K562 (cell line): ENCODE results near the gene KRI1. TPM values are rescaled to one million over a fixed set of nuclear protein-coding genes. Genes with fewer than 3 reads are reported as not detected.

Experiments used
- BRD4 ChIP-seq: fragments of 200-600 bp; sonication (generic); IDR thresholded peaks from 2 replicates; pipeline ENCODE4 v1.6.1; 2017; ENCODE audit warnings: inconsistent platforms
- DPF2 ChIP-seq: fragments of 450-650 bp; IDR thresholded peaks from 2 replicates; pipeline ENCODE4 v1.6.1; 2016
- FIP1L1 ChIP-seq: fragments of 200-400 bp; formaldehyde crosslinking; IDR thresholded peaks from 2 replicates; pipeline ENCODE4 v1.6.1; 2018; ENCODE audit warnings: mild to moderate bottlenecking, low read depth, low read length; ENCODE audit not compliant: poor library complexity, severe bottlenecking
- MAZ ChIP-seq, 2 experiments: fragments of 450-650 bp in 1 of 2; sonication (generic) in 1 of 2; formaldehyde crosslinking; IDR thresholded peaks in 1 of 2; conservative IDR thresholded peaks in 1 of 2; 2 replicates each; pipeline versions ENCODE4 v1.4.0 to v1.5.0; 2020; ENCODE audit warnings: mild to moderate bottlenecking in 1 of 2, missing genetic modification reagents in 1 of 2
- PBX2 ChIP-seq, 2 experiments: IDR thresholded peaks in 1 of 2; conservative IDR thresholded peaks in 1 of 2; 2 replicates each; pipeline ENCODE4 v1.6.1; 2016; ENCODE audit warnings: low read depth in 2 of 2, mild to moderate bottlenecking in 1 of 2, missing compliant biosample characterization in 1 of 2, missing genetic modification characterization in 1 of 2, moderate library complexity in 1 of 2
- PCBP1 ChIP-seq: fragments of 200-400 bp; formaldehyde crosslinking; IDR thresholded peaks from 2 replicates; pipeline ENCODE4 v1.6.1; 2018; ENCODE audit warnings: mild to moderate bottlenecking, low read depth, low read length; ENCODE audit not compliant: poor library complexity, severe bottlenecking
- SMAD3 ChIP-seq: fragments of 450-650 bp; formaldehyde crosslinking; conservative IDR thresholded peaks from 2 replicates; pipeline ENCODE4 v1.4.0; 2020; ENCODE audit warnings: mild to moderate bottlenecking
- SMARCA4 ChIP-seq: fragments of 450-650 bp; IDR thresholded peaks from 2 replicates; pipeline ENCODE4 v1.6.1; 2016
- SP1 ChIP-seq: sonication (generic); formaldehyde crosslinking; IDR thresholded peaks from 2 replicates; pipeline ENCODE4 v1.8.1; 2022; ENCODE audit warnings: mild to moderate bottlenecking, missing genetic modification reagents
- VEZF1 ChIP-seq: fragments of 200-800 bp; sonication (Bioruptor generic); IDR thresholded peaks from 2 replicates; pipeline ENCODE4 v1.6.1; 2017; ENCODE audit warnings: missing genetic modification characterization, missing compliant biosample characterization
- ZNF121 ChIP-seq: sonication (generic); formaldehyde crosslinking; conservative IDR thresholded peaks from 2 replicates; pipeline ENCODE4 v1.8.0; 2022; ENCODE audit warnings: missing genetic modification reagents
- ZNF511 ChIP-seq: sonication (generic); formaldehyde crosslinking; IDR thresholded peaks from 2 replicates; pipeline ENCODE4 v1.8.0; 2022; ENCODE audit warnings: mild to moderate bottlenecking, missing genetic modification reagents
- polyA plus RNA-seq, 8 experiments: library from polyadenylated mRNA; depleted of rRNA in 4 of 8; stranded (reverse) in 5 of 8; unstranded in 3 of 8; fragments of >200 nt; fragmentation: Nextera tagmentation in 2 of 8; fragmentation: Illumina TruSeq in 1 of 8; extraction: Ambion mirVana in 2 of 8; extraction: Trizol in 1 of 8; gene quantifications; 2 replicates each; pipeline versions ENCODE4 v1.2.1 to v1.2.3, GENCODE V29; 2011 to 2014; ENCODE audit warnings: inconsistent platforms in 1 of 8, missing spikeins in 1 of 8
- total RNA-seq, 7 experiments: library from RNA; depleted of rRNA in 6 of 7; stranded (reverse); fragments of >200 nt in 6 of 7; fragmentation: Illumina TruSeq in 2 of 7; extraction: Trizol in 2 of 7; gene quantifications; 2 replicates each; pipeline versions ENCODE4 v1.2.1 to v1.2.3, GENCODE V29; 2011 to 2021; ENCODE audit warnings: low replicate concordance in 1 of 7

Gene KRI1
- total and polyA plus RNA-seq, 9 of the 15 experiments (the other 6 are each of a cell fraction or from before 2014, with no cell fraction given) = 1.1 to 50.7 (median 24.7) TPM

GRCh38 chr19:10517760-10518443 is 47.9 kb downstream of the KRI1 start (continued):
- TF ChIP-seq PBX2 (CRISPR knock-in tag; IDR thresholded peaks at IDR 0.05; ENCODE audit: low read depth) (no peak), PBX2 (tag; conservative IDR thresholded peaks at IDR 0.05; ENCODE audit: low read depth) (peak; percentile 77), ZNF121 (peak; percentile 76; the same call in 1 of the 2 replicates), SMAD3 (CRISPR knock-in tag) (no peak), FIP1L1 (peak; percentile 6), VEZF1 (CRISPR knock-in tag) (0 out of 2 replicates have a peak, but pooled peaks have one; percentile 28), SMARCA4 (0 out of 2 replicates have a peak, but pooled peaks have one; percentile 33), SP1 (CRISPR knock-in tag) (0 out of 2 replicates have a peak, but pooled peaks have one; percentile 31), DPF2 (0 out of 2 replicates have a peak, but pooled peaks have one; percentile 47), MAZ (CRISPR knock-in tag; conservative IDR thresholded peaks at IDR 0.05 in 1 of 2, IDR thresholded peaks at IDR 0.05 in 1 of 2) (peak in 1 of 2 experiments; percentile 51; a peak in 2 of 4 replicates), PCBP1 (no peak), ZNF511 (CRISPR knock-in tag) (no peak; the same call in 1 of the 2 replicates), BRD4 (no peak)
